GM12874 (cell line): Measurements from ENCODE around the gene IL23R.
A peak's percentile ranks its signal among the peaks of the same experiment; 100 is the strongest.

Experiments used
- CTCF ChIP-seq: IDR thresholded peaks from 2 replicates; pipeline ENCODE4 v1.5.1; 2011; ENCODE audit warnings: low read depth, mild to moderate bottlenecking, control low read depth, low read length, moderate library complexity; ENCODE audit not compliant: insufficient read depth

The IL23R gene

DNA sequence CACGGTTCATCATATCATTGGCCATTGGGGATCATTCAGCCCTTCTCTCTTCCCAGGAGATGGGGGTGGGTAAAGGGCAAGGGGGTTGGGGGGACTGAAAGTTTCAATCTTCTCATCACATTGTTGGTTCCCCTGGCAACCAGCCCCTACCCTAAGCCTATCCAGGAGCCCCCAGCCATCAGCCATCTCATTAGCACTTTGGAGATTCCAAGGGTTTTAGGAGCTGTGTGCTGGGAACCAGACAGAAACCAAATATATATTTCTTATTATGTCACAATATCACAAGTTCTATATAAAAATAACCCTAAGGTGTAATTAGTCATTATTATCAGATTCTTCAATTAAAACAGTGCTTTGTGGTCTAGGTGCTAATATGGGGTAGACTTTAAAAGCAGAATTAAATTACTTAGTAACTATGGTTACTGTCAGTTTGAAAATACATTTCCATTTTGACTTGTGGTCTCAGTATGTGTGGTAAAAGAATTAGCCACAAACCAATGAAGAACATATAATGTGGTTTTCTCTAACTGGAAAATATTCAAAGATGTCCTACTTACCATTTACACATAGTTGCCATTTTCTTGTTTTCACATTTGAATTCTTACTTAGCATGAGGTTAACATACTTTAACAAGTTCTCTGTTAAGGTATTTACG is 28.1 kb downstream of the IL23R start:
- TF ChIP-seq CTCF: no peak

GRCh38 chr1:67200755-67201154 is 34.5 kb downstream of the IL23R start:
- TF ChIP-seq CTCF: no peak

DNA sequence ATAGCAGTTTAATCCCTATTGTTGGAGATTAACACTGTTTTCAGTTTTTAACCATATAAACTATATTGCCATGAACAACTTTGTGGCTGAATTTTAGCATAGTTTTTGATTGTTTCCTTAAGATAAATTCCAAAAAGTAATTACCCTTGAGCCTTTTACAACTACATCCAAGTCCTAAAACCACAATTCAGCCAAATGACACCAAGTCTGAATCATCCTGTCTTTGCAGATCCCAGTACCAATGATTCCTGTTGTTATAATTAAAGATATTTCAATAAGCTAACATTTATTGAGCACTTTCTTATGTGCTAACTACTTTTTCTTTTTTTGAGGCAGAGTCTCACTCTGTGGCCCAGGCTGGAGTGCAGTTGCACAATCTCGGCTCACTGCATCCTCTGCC is 35.6 kb downstream of the IL23R start:
- TF ChIP-seq CTCF: no peak

DNA sequence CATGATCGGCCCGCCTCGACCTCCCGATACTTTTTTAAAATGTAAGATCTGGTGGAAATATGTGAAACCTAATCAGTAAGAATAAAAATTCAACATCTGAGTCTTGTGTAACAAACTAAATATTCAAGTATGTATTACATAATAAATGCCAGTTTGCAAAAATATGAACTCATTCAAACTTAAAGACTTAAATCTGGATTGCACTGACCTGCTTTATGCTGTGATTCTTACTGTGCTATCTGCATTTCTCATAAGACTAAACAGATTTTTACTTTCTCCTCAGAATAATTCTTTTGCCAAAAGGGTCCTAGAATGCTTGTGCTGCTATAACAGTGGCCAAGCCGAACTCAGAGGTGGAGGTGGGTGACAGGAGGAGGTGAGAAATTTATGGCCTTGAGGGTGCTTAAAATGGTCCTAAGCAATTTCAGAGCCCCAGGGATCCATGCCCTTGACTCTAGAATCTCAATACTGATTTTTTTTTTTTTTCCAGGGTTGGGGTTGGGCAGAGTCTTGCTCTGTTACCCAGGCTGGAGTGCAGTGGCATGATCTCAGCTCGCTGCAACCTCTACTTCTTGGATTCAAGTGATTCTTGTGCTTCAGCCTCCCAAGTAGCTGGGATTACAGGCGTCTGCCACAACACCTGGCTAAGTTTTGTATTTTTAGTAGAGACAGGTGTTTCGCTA is 38.2 kb downstream of the IL23R start:
- TF ChIP-seq CTCF: no peak

GRCh38 chr1:67208217-67208616 is 42.0 kb downstream of the IL23R start:
- TF ChIP-seq CTCF: no peak

DNA sequence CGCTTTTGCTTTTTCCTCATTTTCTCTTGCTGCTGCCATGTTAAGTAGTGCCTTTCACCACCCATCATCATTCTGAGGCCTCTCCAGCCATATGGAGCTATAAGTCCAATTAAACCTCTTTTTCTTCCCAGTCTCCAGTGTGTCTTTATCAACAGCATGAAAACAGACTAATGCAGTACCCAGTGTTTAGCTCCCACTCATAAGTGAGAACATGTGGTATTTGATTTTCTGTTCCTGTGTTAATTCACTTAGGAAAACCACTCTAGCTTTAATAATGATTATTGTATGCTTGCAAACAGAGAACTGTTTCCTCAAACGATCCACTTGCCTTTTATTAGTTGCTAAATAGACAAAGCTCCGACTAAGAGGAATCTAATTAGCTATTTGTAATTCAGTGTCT is 43.3 kb downstream of the IL23R start:
- no peak for TF ChIP-seq CTCF

GRCh38 chr1:67211589-67212563 is 45.6 kb downstream of the IL23R start:
- peak; percentile 51; the same call in 1 of the 2 replicates for TF ChIP-seq CTCF
